Neural progenitor cell (in vitro differentiated cells): Measurements from ENCODE around the gene SLC26A6. TPM values are rescaled to one million over a fixed set of nuclear protein-coding genes. Genes with fewer than 3 reads are reported as not detected.

Experiments used
- DNase-seq: peaks from one replicate; pipeline ENCODE4 v3.0.0-alpha.2; 2016; ENCODE audit warnings: low spot score
- H2AFZ ChIP-seq: fragments of 200-600 bp; sonication (generic); replicated peaks from 2 replicates; pipeline ENCODE4 v1.6.1; 2016; ENCODE audit warnings: antibody characterized with exemption
- H3F3A ChIP-seq: fragments of 200-600 bp; sonication (generic); 2 replicates; pipeline ENCODE4 v1.6.1; 2016; ENCODE audit warnings: antibody characterized with exemption, low read depth
- H3K27ac ChIP-seq: fragments of 200-600 bp; sonication (generic); 2 replicates; pipeline ENCODE4 v1.5.1; 2016; ENCODE audit warnings: mild to moderate bottlenecking
- H3K27me3 ChIP-seq: fragments of 200-600 bp; sonication (generic); 2 replicates; pipeline ENCODE4 v1.6.1; 2016; ENCODE audit warnings: mild to moderate bottlenecking, moderate library complexity
- H3K36me3 ChIP-seq: fragments of 200-600 bp; sonication (generic); 2 replicates; pipeline ENCODE4 v1.5.1; 2016
- H3K4me1 ChIP-seq: fragments of 200-600 bp; sonication (generic); 2 replicates; pipeline ENCODE4 v1.6.1; 2016; ENCODE audit warnings: mixed run types
- H3K4me2 ChIP-seq: fragments of 200-600 bp; sonication (generic); 2 replicates; pipeline ENCODE4 v1.6.1; 2016
- H3K4me3 ChIP-seq: fragments of 200-600 bp; sonication (generic); 2 replicates; pipeline ENCODE4 v1.5.1; 2016
- H3K79me2 ChIP-seq: fragments of 200-600 bp; sonication (generic); 2 replicates; pipeline ENCODE4 v1.6.1; 2016; ENCODE audit warnings: low read depth
- H3K9ac ChIP-seq: fragments of 200-600 bp; sonication (generic); 2 replicates; pipeline ENCODE4 v1.6.1; 2016
- H3K9me3 ChIP-seq: fragments of 200-600 bp; sonication (generic); 2 replicates; pipeline ENCODE4 v1.5.1; 2016; ENCODE audit warnings: low read depth
- H4K20me1 ChIP-seq: fragments of 200-600 bp; sonication (generic); 2 replicates; pipeline ENCODE4 v1.6.1; 2016; ENCODE audit warnings: low read depth
- H3K27ac Mint-ChIP-seq: 3 replicates; pipeline ENCODE4 v1.8.0; 2021; ENCODE audit warnings: mixed read lengths
- H3K27me3 Mint-ChIP-seq: 2 replicates; pipeline ENCODE4 v1.8.0; 2022; ENCODE audit warnings: low read depth, mild to moderate bottlenecking, inconsistent platforms, moderate library complexity, mixed read lengths; ENCODE audit not compliant: insufficient read depth
- H3K36me3 Mint-ChIP-seq: 3 replicates; pipeline ENCODE4 v1.8.0; 2021; ENCODE audit warnings: mixed read lengths
- H3K4me1 Mint-ChIP-seq: 3 replicates; pipeline ENCODE4 v1.8.0; 2021; ENCODE audit warnings: mixed read lengths
- H3K4me3 Mint-ChIP-seq: 3 replicates; pipeline ENCODE4 v1.8.0; 2021; ENCODE audit warnings: mild to moderate bottlenecking, moderate library complexity, mixed read lengths
- H3K9me3 Mint-ChIP-seq: 3 replicates; pipeline ENCODE4 v1.8.0; 2020; ENCODE audit warnings: mixed read lengths
- CTCF ChIP-seq: fragments of 200-600 bp; sonication (generic); IDR thresholded peaks from 2 replicates; pipeline ENCODE4 v1.5.1; 2017; ENCODE audit warnings: antibody characterized with exemption, mild to moderate bottlenecking
- EZH2 ChIP-seq: fragments of 200-600 bp; sonication (generic); IDR thresholded peaks from 2 replicates; pipeline ENCODE4 v1.6.1; 2017; ENCODE audit warnings: antibody characterized with exemption, mild to moderate bottlenecking, moderate library complexity
- EZH2phosphoT487 ChIP-seq: fragments of 200-600 bp; sonication (generic); IDR thresholded peaks from 2 replicates; pipeline ENCODE4 v1.6.1; 2017; ENCODE audit warnings: antibody characterized with exemption
- total RNA-seq: library from RNA; depleted of rRNA; stranded (reverse); fragments of >200 nt; gene quantifications from 2 replicates; pipeline ENCODE4 v1.2.3, GENCODE V29; 2015; ENCODE audit warnings: low replicate concordance

The SLC26A6 gene
- total RNA-seq, 1 donor from 2014 or later, result 42.5 TPM

DNA sequence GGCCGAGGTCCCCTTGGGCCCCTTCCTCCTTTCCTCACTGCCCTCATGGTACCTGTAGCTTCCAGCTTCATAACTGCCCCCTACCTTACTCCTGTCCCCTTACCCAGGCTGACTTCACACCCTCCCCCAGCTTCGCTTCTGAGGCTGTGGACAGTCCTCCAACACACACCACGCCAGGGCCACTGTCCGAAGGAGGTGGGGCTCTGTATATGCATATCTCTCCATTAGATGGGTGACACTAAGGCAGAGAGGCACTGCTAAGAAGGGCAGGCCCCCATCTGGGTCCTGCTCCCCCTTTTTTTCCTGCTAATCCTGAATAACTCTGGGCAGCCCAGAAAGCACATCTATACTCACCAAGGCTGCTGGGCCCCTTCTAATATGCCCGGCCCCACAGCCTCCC is 39.1 kb downstream of the SLC26A6 start:
- H3K27ac ChIP-seq, result no peak overlapping the region
- no peaks in the 10 kb centered on the region for H3K27me3 ChIP-seq
- no peaks in the 10 kb centered on the region for H3K9me3 ChIP-seq
- Mint-ChIP-seq H3K9me3 (no peaks in the 10 kb centered on the region), H3K4me1 (peaks cover 13% of the 10 kb centered on the region), H3K27me3 (peaks cover 8% of the 10 kb centered on the region), H3K27ac (peak overlapping the region; percentile 83), H3K36me3 (peaks cover 16% of the 10 kb centered on the region), H3K4me3 (peak overlapping the region; percentile 19)
- no peak overlapping the region for H2AFZ ChIP-seq
- no peaks in the 10 kb centered on the region for H4K20me1 ChIP-seq
- H3K79me2 ChIP-seq, result no peaks in the 10 kb centered on the region
- no peak for DNase-seq
- H3F3A ChIP-seq, result no peaks in the 10 kb centered on the region
- no peaks in the 10 kb centered on the region for H3K4me1 ChIP-seq
- H3K36me3 ChIP-seq, result no peaks in the 10 kb centered on the region
- no peak overlapping the region for H3K4me3 ChIP-seq
- no peak overlapping the region for H3K4me2 ChIP-seq
- H3K9ac ChIP-seq, result no peak overlapping the region
- TF ChIP-seq CTCF, result no peak
- no peak for TF ChIP-seq EZH2phosphoT487
- TF ChIP-seq EZH2, result no peak

DNA sequence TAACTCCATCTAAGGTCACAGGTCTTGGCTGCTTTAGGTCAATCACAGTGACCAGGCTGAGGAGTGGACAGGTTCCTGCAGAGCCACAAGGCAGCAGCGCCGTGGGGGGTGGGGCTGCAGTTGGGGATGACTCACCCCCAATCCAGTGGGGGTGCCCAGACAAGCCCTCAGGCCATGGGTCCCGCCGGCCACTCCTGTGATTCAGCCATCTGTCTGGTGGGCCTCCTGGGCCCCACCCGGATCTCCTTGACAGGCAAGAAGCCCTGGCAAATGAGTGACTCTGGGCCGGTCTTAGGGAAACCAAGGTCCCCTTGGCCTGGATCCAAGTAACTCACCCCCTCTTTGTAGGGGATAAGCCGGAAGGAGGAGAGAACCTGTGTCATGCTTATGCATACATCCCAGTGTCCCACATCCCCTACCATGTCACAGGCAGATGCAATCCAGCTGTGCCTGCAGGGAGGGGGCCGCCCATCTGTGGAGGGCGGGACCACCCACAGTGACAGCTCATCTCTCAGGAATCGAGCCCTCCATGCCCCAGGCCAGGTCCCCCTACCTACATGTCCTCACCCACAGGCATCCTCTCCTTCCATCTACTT is 39.6 kb downstream of the SLC26A6 start:
- Histone ChIP-seq H3K4me2 (no peak overlapping the region), H3F3A (no peaks in the 10 kb centered on the region), H3K27me3 (no peaks in the 10 kb centered on the region), H3K4me1 (no peaks in the 10 kb centered on the region), H4K20me1 (no peaks in the 10 kb centered on the region), H3K79me2 (no peaks in the 10 kb centered on the region), H3K9me3 (no peaks in the 10 kb centered on the region), H3K27ac (no peak overlapping the region), H3K9ac (no peak overlapping the region), H2AFZ (no peak overlapping the region), H3K36me3 (no peaks in the 10 kb centered on the region), H3K4me3 (no peak overlapping the region)
- TF ChIP-seq CTCF (no peak), EZH2phosphoT487 (no peak), EZH2 (no peak)
- Mint-ChIP-seq H3K27ac (no peak overlapping the region), H3K36me3 (peaks cover 13% of the 10 kb centered on the region), H3K27me3 (peaks cover 10% of the 10 kb centered on the region), H3K9me3 (no peaks in the 10 kb centered on the region), H3K4me1 (peaks cover 13% of the 10 kb centered on the region), H3K4me3 (peak overlapping the region; percentile 19)
- DNase-seq, result peak; percentile 26

GRCh38 chr3:48595075-48595525 is 40.2 kb downstream of the SLC26A6 start, which contains the start of gene COL7A1:
Gene COL7A1 (minus strand): TSS chr3:48595329. CDS start chr3:48595159, 170 bp downstream.
- Histone ChIP-seq H3K27ac (no peak within 1 kb of the TSS), H3F3A (no peaks in the 10 kb centered on the region), H3K4me2 (peak within 1 kb of the TSS; percentile 52), H3K9me3 (no peaks in the 10 kb centered on the region), H3K4me3 (no peak within 1 kb of the TSS), H2AFZ (no peak within 1 kb of the TSS), H3K27me3 (no peaks in the 10 kb centered on the region), H3K4me1 (no peaks in the 10 kb centered on the region), H3K9ac (no peak within 1 kb of the TSS), H3K36me3 (no peaks in the 10 kb centered on the region), H4K20me1 (no peaks in the 10 kb centered on the region), H3K79me2 (no peaks in the 10 kb centered on the region)
- TF ChIP-seq EZH2phosphoT487 (no peak), EZH2 (no peak), CTCF (no peak)
- Mint-ChIP-seq H3K9me3 (no peaks in the 10 kb centered on the region), H3K36me3 (peaks cover 12% of the 10 kb centered on the region), H3K27ac (peak within 1 kb of the TSS; percentile 83), H3K4me1 (peaks cover 13% of the 10 kb centered on the region), H3K27me3 (peaks cover 11% of the 10 kb centered on the region), H3K4me3 (peak within 1 kb of the TSS; percentile 19)
- DNase-seq, result no peak
